Mesothelial cell of epicardium (in vitro differentiated cells): ENCODE results near the gene MS4A5. TPM values are rescaled to one million over a fixed set of nuclear protein-coding genes. Genes with fewer than 3 reads are reported as not detected.

Experiments
- DNase-seq, 2 experiments: peaks; one replicate each; pipeline ENCODE4 v3.0.0; 2021; ENCODE audit warnings: low spot score in 2 of 2; ENCODE audit not compliant: unreplicated experiment in 2 of 2
- H3K27ac Mint-ChIP-seq: 2 replicates; pipeline ENCODE4 v1.8.0; 2021; ENCODE audit warnings: mixed read lengths
- H3K27me3 Mint-ChIP-seq: 2 replicates; pipeline ENCODE4 v1.8.0; 2021; ENCODE audit warnings: low read depth, mixed read lengths
- H3K36me3 Mint-ChIP-seq: 2 replicates; pipeline ENCODE4 v1.8.0; 2021; ENCODE audit warnings: mixed read lengths
- H3K4me1 Mint-ChIP-seq: 2 replicates; pipeline ENCODE4 v1.8.0; 2021; ENCODE audit warnings: mixed read lengths
- H3K4me3 Mint-ChIP-seq: 2 replicates; pipeline ENCODE4 v1.8.0; 2021; ENCODE audit warnings: mild to moderate bottlenecking, moderate library complexity, mixed read lengths
- H3K9me3 Mint-ChIP-seq: 2 replicates; pipeline ENCODE4 v1.8.0; 2021; ENCODE audit warnings: mixed read lengths
- CTCF ChIP-seq: fragments of 200-600 bp; sonication (generic); IDR thresholded peaks from one replicate; pipeline ENCODE4 v1.5.0; 2021; ENCODE audit warnings: antibody characterized with exemption; ENCODE audit not compliant: unreplicated experiment
- total RNA-seq: library from RNA; stranded (reverse); gene quantifications from 3 replicates; pipeline ENCODE4 v1.2.1, GENCODE V29; 2021

Gene MS4A5
- not detected in 3 replicates for total RNA-seq

- Mint-ChIP-seq H3K4me1 (no peaks in the 10 kb centered on the region), H3K27ac (no peak within 1 kb of the TSS), H3K27me3 (no peaks in the 10 kb centered on the region), H3K9me3 (no peaks in the 10 kb centered on the region), H3K4me3 (no peak within 1 kb of the TSS), H3K36me3 (no peaks in the 10 kb centered on the region)
- no peak for DNase-seq
- TF ChIP-seq CTCF = no peak
Measured at GRCh38 chr11:60429272-60429671, at the start of gene MS4A5. Gene MS4A5 (plus strand): TSS chr11:60429572. CDS start chr11:60429675, 103 bp downstream.

- no peaks in the 10 kb centered on the region for H3K36me3 Mint-ChIP-seq
Measured at GRCh38 chr11:60389279-60389910, 40.0 kb upstream of the MS4A5 start.

GRCh38 chr11:60390419-60390818, 39.0 kb upstream of the MS4A5 start:
- H3K9me3 Mint-ChIP-seq = no peaks in the 10 kb centered on the region
- no peak for TF ChIP-seq CTCF
- H3K4me1 Mint-ChIP-seq = no peaks in the 10 kb centered on the region
- H3K27me3 Mint-ChIP-seq = no peaks in the 10 kb centered on the region
- H3K27ac Mint-ChIP-seq = no peak overlapping the region
- H3K4me3 Mint-ChIP-seq = no peak overlapping the region
- H3K36me3 Mint-ChIP-seq = no peaks in the 10 kb centered on the region
- no peak for DNase-seq

More at GRCh38 chr11:60389279-60389910, 40.0 kb upstream of the MS4A5 start:
- H3K27me3 Mint-ChIP-seq = no peaks in the 10 kb centered on the region
- no peaks in the 10 kb centered on the region for H3K9me3 Mint-ChIP-seq
- no peak overlapping the region for H3K4me3 Mint-ChIP-seq
- no peak for DNase-seq
- TF ChIP-seq CTCF = no peak
- H3K4me1 Mint-ChIP-seq = no peaks in the 10 kb centered on the region
- H3K27ac Mint-ChIP-seq = no peak overlapping the region

- no peak overlapping the region for H3K27ac Mint-ChIP-seq
- H3K36me3 Mint-ChIP-seq = no peaks in the 10 kb centered on the region
- no peak for TF ChIP-seq CTCF
Measured at GRCh38 chr11:60392361-60392760, 37.0 kb upstream of the MS4A5 start.

GRCh38 chr11:60393016-60393415, 36.4 kb upstream of the MS4A5 start:
- H3K4me3 Mint-ChIP-seq = no peak overlapping the region
- no peak for TF ChIP-seq CTCF
- H3K36me3 Mint-ChIP-seq = no peaks in the 10 kb centered on the region
- peaks cover 3% of the 10 kb centered on the region for H3K27me3 Mint-ChIP-seq
- no peaks in the 10 kb centered on the region for H3K4me1 Mint-ChIP-seq
- no peak overlapping the region for H3K27ac Mint-ChIP-seq
- H3K9me3 Mint-ChIP-seq = no peaks in the 10 kb centered on the region
- DNase-seq = no peak

More at GRCh38 chr11:60392361-60392760, 37.0 kb upstream of the MS4A5 start:
- no peak for DNase-seq
- H3K4me1 Mint-ChIP-seq = no peaks in the 10 kb centered on the region
- H3K27me3 Mint-ChIP-seq = peaks cover 1% of the 10 kb centered on the region
- H3K4me3 Mint-ChIP-seq = no peak overlapping the region
- no peaks in the 10 kb centered on the region for H3K9me3 Mint-ChIP-seq
